LHCN-M2 (cell line): ENCODE results near the gene NME2. TPM values are rescaled to one million over a fixed set of nuclear protein-coding genes. Genes with fewer than 3 reads are reported as not detected.
"Not testable (repeated sequence)": the region's sequence is repeated elsewhere in the genome, so short reads cannot be mapped to it uniquely, and the experiment has no call there.

Experiments used
- DNase-seq: peaks from one replicate; pipeline ENCODE4 v3.0.0-alpha.2; 2012; ENCODE audit warnings: low read depth
- polyA plus RNA-seq: library from polyadenylated mRNA; unstranded; fragments of >200 nt; gene quantifications from one replicate; pipeline ENCODE4 v1.2.1, GENCODE V29; 2012; ENCODE audit warnings: missing spikeins
- total RNA-seq: library from RNA; depleted of rRNA; stranded (reverse); fragments of >200 nt; gene quantifications from 2 replicates; pipeline ENCODE4 v1.2.3, GENCODE V29; 2014; rRNA removed

NME2 gene
- 683 and 689 TPM in 2 replicates for total RNA-seq
- 1,187 TPM for polyA plus RNA-seq

- peak; percentile 80 for DNase-seq
Observed at GRCh38 chr17:51166198-51166986, at the start of gene NME2. Gene NME2, plus strand, starts transcription at chr17:51166411. Its CDS starts 420 bp downstream, at chr17:51166831.

GRCh38 chr17:51118330-51119195 lies 47.6 kb upstream of the NME2 start:
- DNase-seq: peak; percentile 11

DNA sequence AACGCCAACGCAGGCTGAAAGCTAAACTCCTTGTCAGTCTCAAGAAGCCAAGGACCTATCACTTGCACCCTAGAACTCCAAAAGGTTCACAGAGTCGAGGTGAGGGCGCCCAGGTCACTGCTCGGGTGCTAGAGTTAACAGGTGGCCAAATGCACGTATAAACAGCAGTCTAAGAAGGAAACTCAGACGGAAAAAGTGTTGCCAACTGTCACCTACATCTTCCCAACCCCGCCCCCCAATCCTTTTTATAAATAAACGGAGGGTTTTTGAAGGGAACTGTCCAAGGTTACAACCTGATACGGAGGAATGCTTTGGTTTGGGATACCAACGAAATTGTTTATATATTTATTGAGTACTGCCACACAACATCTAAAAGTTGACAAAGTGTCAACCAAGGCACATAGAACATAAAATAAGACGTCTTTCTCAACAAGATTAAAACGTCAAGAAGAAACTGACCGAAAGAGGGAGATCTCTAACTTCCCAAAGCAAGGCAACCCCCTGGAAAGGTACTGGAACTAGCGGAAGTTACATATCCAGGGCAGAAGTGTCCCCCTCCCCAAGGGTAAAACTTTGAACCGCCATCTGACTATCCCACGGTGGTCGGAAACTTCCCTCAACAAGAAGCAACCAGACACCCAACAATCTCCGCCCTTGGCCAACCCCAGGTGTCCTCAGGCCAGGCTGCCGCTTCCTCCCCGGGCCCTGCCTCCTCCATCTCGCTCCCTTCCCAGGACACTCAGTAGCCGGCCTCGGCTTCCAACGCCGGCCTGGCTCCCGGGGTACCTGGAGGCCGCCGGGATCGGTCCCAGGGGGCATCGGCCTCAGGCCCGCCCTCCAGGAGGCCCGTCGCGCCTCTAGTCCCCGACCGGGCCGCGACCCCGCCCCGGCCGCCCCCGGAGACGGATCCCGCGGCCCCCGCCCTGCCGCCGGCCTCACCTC lies 46.5 kb upstream of the NME2 start:
- peak; percentile 46 for DNase-seq

- peak; percentile 39 for DNase-seq
Observed at GRCh38 chr17:51120357-51120738, 45.9 kb upstream of the NME2 start.

DNA sequence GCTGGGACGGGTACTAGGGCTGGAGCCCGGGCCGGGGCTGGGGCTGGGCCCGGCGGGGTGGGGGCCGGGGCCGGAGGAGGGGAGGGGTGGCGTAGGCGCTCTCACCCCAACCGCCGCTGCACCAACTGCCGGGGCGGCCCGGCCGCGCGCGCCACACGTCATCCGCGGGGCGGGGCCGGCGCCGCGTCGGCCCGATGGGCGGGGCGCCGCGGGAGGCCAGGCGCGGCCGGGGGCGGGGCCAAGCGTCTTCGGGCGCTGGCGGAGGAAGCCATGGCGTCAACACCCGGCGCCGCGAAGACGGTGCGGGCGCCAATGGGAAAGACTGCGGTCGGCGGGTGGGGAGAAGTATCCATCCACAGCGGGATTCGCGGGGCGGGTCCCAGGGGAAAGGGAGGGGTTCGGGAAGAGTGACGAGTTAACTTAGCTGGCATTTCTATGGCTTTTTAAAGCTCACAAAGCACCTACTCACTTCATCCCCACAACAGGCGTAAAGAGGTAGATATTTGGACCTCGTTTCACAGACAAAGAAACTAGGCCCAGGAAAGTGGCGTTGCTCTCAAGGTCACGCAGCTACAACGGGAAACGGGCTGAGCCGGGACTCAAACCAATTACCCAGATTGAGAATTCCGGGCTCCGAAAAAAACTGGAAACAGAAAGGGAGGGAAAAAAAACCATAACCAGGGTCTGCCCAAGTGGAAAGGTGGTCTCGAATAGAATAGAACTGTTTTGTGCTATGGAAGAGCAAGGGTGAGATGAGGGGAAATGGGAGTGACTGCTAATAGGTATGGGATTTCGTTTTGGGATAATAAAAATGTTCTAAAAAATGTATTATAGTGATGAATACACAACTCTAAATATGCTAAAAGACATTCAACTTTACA lies 45.2 kb upstream of the NME2 start, which contains the start of gene SPAG9:
SPAG9 (minus strand) TSS at position 130 of the 881 bp plus-strand sequence. CDS start 212 bp downstream, outside the sequence.
- peak; percentile 96 for DNase-seq

GRCh38 chr17:51121620-51122472 lies 44.4 kb upstream of the NME2 start:
- peak; percentile 95 for DNase-seq

GRCh38 chr17:51122473-51123115 lies 43.6 kb upstream of the NME2 start:
- DNase-seq: not testable (repeated sequence)

GRCh38 chr17:51124640-51125503 lies 41.3 kb upstream of the NME2 start:
- DNase-seq: no peak

DNA sequence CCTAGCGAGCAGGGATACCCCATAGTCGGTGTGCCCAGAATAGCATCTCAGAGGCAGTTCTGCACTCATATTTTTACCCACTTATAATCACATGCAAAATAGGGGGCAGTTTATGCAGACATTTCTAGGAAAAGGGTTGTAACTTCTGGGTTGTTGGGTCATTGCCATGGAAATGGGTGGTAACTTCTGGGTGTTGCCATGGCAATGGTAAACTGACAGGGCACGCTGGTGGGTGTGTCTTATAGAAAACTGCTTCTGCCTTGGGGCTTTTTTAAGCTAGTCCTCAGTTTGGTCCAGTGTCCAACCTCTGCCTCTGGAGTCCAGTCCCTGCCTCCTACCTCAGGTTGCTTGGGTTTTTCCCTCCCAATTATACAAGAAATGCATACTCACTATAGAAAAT lies 38.1 kb upstream of the NME2 start:
- peak; percentile 24 for DNase-seq

DNA sequence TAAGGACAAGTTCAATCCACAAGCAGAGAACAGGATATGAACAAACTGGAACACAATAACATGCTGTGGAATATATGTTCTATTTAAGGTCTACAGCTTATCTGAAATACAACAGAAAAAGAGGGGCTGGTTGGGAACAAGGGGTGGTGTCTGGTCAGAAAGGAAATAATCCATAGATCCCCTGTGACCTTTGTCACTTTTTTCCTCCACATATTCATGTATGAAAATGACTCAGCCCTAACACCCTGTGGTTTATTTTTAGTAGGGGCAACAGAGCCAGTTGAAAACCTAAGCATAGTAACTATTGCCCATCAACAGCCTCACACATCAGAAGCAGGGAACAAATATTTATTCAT lies 33.3 kb upstream of the NME2 start:
- DNase-seq: peak; percentile 50

- peak; percentile 9 for DNase-seq
Observed at GRCh38 chr17:51133365-51133764, 32.8 kb upstream of the NME2 start.

DNA sequence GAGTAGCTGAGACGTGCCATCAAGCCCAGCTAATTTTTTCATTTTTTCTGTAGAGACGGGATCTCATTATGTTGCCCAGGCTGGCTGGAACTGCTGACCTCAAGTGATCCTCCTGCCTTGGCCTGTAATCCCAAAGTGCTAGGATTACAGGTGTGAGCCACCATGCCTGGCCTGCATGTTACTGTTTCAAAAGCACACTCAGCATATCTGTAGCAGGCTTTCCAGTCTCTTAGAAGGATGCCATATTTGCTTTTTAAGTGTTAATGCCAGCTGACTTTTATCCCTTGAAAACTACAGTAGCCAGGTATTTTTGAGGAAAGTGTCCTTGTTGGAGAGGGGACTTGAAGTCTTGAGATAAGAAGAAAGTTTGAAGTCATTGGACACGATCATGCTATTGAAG lies 30.3 kb upstream of the NME2 start:
- DNase-seq: no peak

DNA sequence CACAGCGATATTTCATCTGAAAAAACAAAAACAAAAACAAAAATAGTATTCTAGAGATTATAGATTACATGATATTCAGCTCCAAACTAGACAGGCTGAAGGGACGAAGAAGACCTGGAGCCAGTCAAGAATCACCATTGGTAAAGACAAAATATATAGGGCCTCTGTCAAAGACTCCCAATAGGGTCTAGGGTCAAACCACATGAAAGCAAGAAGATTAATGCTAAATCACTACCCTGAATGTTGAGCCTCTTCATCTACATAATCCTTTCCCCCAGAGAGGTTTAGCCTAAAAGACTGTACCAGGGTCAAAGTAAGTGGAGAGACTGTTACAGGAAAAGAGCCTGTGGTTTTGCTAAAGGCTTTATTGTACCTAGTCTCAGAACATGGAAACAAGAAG lies 23.6 kb upstream of the NME2 start:
- DNase-seq: no peak

DNA sequence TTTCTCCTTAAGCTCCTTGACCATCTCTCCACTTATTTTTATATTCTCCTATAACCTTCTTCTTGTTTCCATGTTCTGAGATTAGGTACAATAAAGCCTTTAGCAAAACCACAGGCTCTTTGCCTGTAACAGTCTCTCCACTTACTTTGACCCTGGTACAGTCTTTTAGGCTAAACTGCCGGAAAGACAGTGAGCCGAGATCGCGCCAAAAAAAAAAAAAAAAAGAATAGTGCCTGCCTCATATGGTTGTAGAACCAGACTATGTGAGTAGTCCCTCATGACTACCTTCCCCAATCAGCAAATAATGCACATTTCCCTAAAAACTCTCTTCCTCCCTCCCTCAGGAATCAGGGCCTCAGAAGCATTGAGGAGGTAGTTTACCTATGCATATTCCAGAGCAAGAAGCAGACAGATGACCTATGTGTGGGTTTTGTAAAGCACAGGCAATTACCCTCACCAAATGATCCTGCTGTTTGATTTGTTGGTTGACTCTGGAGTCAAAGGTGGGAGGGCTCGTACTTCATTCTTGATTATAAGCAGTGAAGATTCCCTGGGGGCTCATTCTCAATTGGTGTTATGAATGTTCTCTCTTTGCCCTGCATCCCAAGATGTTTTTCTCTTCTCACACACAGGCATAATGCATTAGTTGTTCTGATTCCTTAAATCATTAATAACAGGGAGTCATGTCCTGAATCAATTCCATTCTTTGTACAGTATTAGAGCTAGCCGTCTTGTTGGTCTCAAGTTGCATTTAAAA lies 21.8 kb upstream of the NME2 start:
- DNase-seq: no peak

DNA sequence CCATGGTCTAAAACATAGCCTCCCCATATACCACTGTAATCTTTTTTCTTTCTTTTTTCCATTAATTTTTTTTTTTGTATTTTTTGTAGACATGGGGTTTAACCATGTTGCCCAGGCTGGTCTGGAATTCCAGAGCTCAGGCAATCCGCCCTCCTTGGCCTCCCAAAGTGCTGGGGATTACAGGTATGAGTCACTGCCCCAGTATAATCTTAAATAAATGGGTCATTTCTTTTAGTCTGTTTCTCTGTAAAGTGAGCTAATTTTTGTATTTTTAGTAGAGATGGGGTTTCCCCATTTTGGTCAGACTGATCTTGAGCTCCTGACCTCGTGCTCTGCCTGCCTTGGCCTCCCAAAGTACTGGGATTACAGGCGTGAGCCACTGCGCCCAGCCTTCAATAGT lies 18.6 kb upstream of the NME2 start:
- peak; percentile 45 for DNase-seq

GRCh38 chr17:51149163-51149562 lies 17.0 kb upstream of the NME2 start:
- no peak for DNase-seq

GRCh38 chr17:51150932-51151331 lies 15.3 kb upstream of the NME2 start:
- DNase-seq: no peak
